GM12865 (cell line): Measurements from ENCODE around the gene MAGI2.
A peak's percentile ranks its signal among the peaks of the same experiment; 100 is the strongest.
"Not testable (repeated sequence)": the region's sequence is repeated elsewhere in the genome, so short reads cannot be mapped to it uniquely, and the experiment has no call there.

Source experiments
- DNase-seq: peaks from one replicate; pipeline ENCODE4 v3.0.0; 2010; ENCODE audit warnings: low read depth
- H3K4me3 ChIP-seq: 2 replicates; pipeline ENCODE4 v1.5.1; 2011; ENCODE audit warnings: mild to moderate bottlenecking, low read depth, low read length, control low read depth
- TF ChIP-seq, protein P1 (sequence below): IDR thresholded peaks from 2 replicates; pipeline ENCODE4 v1.5.1; 2011; ENCODE audit warnings: low read length, control low read depth, low read depth, inconsistent platforms; ENCODE audit not compliant: insufficient read depth; ENCODE audit errors: missing control alignments

MAGI2 gene

DNA sequence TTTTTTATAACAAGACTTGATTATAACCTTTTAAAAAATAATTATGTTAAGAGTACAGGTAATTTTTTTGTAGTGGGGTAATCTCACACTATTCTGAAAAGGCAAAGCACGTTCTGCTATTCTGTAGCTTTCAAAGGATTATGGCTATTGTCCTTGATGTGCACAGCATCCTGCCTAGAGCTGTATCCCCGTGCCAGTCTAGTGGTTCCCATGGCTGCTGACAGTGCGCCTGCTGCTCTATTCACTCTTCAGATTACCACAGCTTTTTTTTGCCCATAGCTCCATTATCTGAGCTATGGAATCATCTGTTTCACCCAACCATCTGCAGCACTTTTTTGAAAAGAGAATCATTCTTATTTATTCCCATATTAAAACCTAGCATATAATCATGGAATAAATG is 931.5 kb downstream of the MAGI2 start:
- DNase-seq, result no peak
- H3K4me3 ChIP-seq, result no peak overlapping the region
- TF ChIP-seq, protein P1, sequence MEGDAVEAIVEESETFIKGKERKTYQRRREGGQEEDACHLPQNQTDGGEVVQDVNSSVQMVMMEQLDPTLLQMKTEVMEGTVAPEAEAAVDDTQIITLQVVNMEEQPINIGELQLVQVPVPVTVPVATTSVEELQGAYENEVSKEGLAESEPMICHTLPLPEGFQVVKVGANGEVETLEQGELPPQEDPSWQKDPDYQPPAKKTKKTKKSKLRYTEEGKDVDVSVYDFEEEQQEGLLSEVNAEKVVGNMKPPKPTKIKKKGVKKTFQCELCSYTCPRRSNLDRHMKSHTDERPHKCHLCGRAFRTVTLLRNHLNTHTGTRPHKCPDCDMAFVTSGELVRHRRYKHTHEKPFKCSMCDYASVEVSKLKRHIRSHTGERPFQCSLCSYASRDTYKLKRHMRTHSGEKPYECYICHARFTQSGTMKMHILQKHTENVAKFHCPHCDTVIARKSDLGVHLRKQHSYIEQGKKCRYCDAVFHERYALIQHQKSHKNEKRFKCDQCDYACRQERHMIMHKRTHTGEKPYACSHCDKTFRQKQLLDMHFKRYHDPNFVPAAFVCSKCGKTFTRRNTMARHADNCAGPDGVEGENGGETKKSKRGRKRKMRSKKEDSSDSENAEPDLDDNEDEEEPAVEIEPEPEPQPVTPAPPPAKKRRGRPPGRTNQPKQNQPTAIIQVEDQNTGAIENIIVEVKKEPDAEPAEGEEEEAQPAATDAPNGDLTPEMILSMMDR, result no peak

GRCh38 chr7:78516450-78516849 is 937.0 kb downstream of the MAGI2 start:
- no peak overlapping the region for H3K4me3 ChIP-seq
- TF ChIP-seq, protein P1, result no peak
- no peak for DNase-seq

GRCh38 chr7:78514634-78515033 is 938.8 kb downstream of the MAGI2 start:
- no peak overlapping the region for H3K4me3 ChIP-seq
- DNase-seq, result no peak
- TF ChIP-seq, protein P1, result no peak

DNA sequence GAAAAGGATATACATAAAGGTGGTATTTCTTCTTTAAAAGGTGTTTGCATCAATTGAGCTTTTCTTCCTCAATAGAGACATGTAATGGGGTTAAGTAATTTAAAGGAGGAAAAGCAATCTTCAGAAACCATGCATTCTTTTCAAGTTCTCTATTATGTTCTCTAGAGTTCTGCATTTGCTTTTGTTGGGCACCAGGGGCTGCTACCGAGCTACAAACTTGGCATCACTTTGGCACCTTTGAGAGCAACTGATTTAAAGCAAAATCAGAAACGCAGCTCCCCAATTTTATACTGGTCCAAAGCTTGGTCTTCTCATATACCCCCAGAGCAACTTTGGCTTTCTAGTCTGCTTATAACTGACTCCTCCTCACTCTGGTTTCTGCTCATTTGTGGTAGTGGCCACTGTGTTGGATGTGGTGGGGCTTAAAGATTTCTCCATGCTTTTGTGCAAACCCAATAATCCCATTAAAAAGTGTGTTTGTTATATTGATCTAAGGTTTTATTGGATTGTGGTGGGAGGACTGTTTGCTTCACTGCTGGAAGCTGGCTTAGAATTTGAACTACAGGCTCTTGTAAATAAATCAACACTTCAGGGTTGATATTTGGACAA is 942.8 kb downstream of the MAGI2 start:
- TF ChIP-seq, protein P1, result peak; percentile 70
- peak; percentile 44 for DNase-seq

DNA sequence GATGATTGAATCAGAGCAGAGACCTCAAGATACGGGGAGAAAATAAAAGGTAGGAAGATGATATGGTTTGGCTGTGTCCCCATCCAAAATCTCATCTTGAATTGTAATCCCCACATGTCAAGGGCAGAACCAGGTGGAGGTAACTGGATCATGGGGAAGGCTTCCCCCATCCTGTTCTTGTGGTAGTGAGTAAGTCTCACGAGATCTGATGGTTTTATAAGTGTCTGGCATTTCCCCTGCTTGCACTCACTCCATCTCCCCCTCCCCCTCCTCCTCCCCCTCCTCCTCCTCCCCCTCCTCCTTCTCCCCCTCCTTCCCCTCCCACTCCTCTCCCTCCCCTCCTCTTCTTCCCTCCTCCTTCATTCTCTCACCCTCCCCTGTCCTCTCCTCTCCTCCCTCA is 950.2 kb downstream of the MAGI2 start:
- DNase-seq, result not testable (repeated sequence)

More for the DNA sequence above, 942.8 kb downstream of the MAGI2 start:
- H3K4me3 ChIP-seq, result no peak overlapping the region

DNA sequence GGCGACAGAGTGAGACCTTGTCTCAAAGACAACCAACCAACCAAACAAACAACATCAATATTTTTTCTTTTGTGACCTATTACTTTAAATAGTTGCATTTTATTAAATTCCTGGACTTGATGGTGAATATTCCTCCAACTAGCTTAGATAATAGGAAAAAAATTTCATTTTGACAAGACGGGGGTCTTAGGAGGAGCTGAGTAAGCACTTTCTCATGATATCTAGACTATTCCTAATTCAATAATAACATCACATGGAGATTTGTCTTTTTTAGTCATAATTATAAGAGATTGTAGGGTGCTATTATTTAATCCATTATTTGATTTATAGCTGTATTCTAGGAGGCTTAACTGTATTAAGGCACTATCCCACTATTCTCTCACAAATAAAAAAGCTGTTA is 952.4 kb downstream of the MAGI2 start:
- DNase-seq, result no peak
- TF ChIP-seq, protein P1, result no peak
- H3K4me3 ChIP-seq, result no peak overlapping the region

More for the DNA sequence above, 950.2 kb downstream of the MAGI2 start:
- H3K4me3 ChIP-seq, result not testable (repeated sequence)

- DNase-seq, result no peak
- TF ChIP-seq, protein P1, result no peak
- no peak overlapping the region for H3K4me3 ChIP-seq
Measured at GRCh38 chr7:78499971-78500370, 953.5 kb downstream of the MAGI2 start.
